Hepatocyte (in vitro differentiated cells): ENCODE results near the gene RPS27. TPM values are rescaled to one million over a fixed set of nuclear protein-coding genes. Genes with fewer than 3 reads are reported as not detected.

Experiments used
- DNase-seq: peaks from one replicate; pipeline ENCODE4 v3.0.0-alpha.2; 2016; ENCODE audit warnings: low spot score
- H2AFZ ChIP-seq: fragments of 200-600 bp; sonication (generic); 2 replicates; pipeline ENCODE4 v1.6.0; 2016; ENCODE audit warnings: antibody characterized with exemption, mild to moderate bottlenecking
- H3K27ac ChIP-seq: fragments of 200-600 bp; sonication (generic); 2 replicates; pipeline ENCODE4 v1.5.1; 2016; ENCODE audit warnings: mild to moderate bottlenecking
- H3K27me3 ChIP-seq: fragments of 200-600 bp; sonication (generic); 2 replicates; pipeline ENCODE4 v1.6.1; 2016
- H3K36me3 ChIP-seq: fragments of 200-600 bp; sonication (generic); replicated peaks from 2 replicates; pipeline ENCODE4 v1.5.1; 2016; ENCODE audit warnings: low read depth; ENCODE audit not compliant: insufficient read depth
- H3K4me1 ChIP-seq: fragments of 200-600 bp; sonication (generic); 2 replicates; pipeline ENCODE4 v1.5.1; 2016; ENCODE audit warnings: mild to moderate bottlenecking, moderate library complexity; ENCODE audit not compliant: insufficient read depth
- H3K4me2 ChIP-seq: fragments of 200-600 bp; sonication (generic); 2 replicates; pipeline ENCODE4 v1.6.0; 2016
- H3K4me3 ChIP-seq: fragments of 200-600 bp; sonication (generic); 2 replicates; pipeline ENCODE4 v1.5.1; 2016; ENCODE audit warnings: mild to moderate bottlenecking
- H3K79me2 ChIP-seq: fragments of 200-600 bp; sonication (generic); 2 replicates; pipeline ENCODE4 v1.6.0; 2017; ENCODE audit warnings: mild to moderate bottlenecking
- H3K9me2 ChIP-seq: fragments of 200-600 bp; sonication (generic); replicated peaks from 2 replicates; pipeline ENCODE4 v1.6.0; 2017; ENCODE audit warnings: mild to moderate bottlenecking; ENCODE audit not compliant: insufficient read depth
- H3K9me3 ChIP-seq: fragments of 200-600 bp; sonication (generic); 2 replicates; pipeline ENCODE4 v1.5.1; 2016; ENCODE audit warnings: low read depth, mild to moderate bottlenecking
- H4K20me1 ChIP-seq: fragments of 200-600 bp; sonication (generic); 2 replicates; pipeline ENCODE4 v1.6.0; 2016; ENCODE audit warnings: mild to moderate bottlenecking; ENCODE audit not compliant: insufficient read depth, poor library complexity, severe bottlenecking
- CTCF ChIP-seq: fragments of 200-600 bp; sonication (generic); IDR thresholded peaks from 2 replicates; pipeline ENCODE4 v1.5.1; 2016; ENCODE audit warnings: antibody characterized with exemption, mild to moderate bottlenecking; ENCODE audit not compliant: poor library complexity
- EZH2 ChIP-seq: fragments of 200-600 bp; sonication (generic); IDR thresholded peaks from 2 replicates; pipeline ENCODE4 v1.6.1; 2016; ENCODE audit warnings: antibody characterized with exemption, mild to moderate bottlenecking, borderline replicate concordance
- EZH2phosphoT487 ChIP-seq: fragments of 200-600 bp; sonication (generic); IDR thresholded peaks from one replicate; pipeline ENCODE4 v1.6.1; 2018; ENCODE audit warnings: antibody characterized with exemption, mild to moderate bottlenecking, low read depth, moderate library complexity; ENCODE audit not compliant: unreplicated experiment, severe bottlenecking
- WGBS: methylation state at CpG from one replicate; pipeline ENCODE4 v1.1.6; 2016; ENCODE audit warnings: low lambda C conversion rate; ENCODE audit errors: missing lambda C conversion rate; 5-methylcytosine and 5-hydroxymethylcytosine counted together
- polyA plus RNA-seq: library from polyadenylated mRNA; unstranded; fragments of >200 nt; fragmentation: Nextera tagmentation; extraction: Ambion mirVana; gene quantifications from 2 replicates; pipeline ENCODE4 v1.2.1, GENCODE V29; 2016
- total RNA-seq: library from RNA; depleted of rRNA; stranded (reverse); fragments of >200 nt; gene quantifications from 2 replicates; pipeline ENCODE4 v1.2.3, GENCODE V29; 2014

RPS27 gene
- total and polyA plus RNA-seq, 2 experiments from 2014 or later: 1,696 to 2,548 TPM

GRCh38 chr1:153944005-153944826 lies 46.3 kb upstream of the RPS27 start:
- Histone ChIP-seq H3K4me3 (no peak overlapping the region), H3K9me3 (no peaks in the 10 kb centered on the region), H3K79me2 (peaks cover 27% of the 10 kb centered on the region), H3K36me3 (no peaks in the 10 kb centered on the region), H3K9me2 (no peaks in the 10 kb centered on the region), H3K27me3 (no peaks in the 10 kb centered on the region), H3K27ac (no peak overlapping the region), H3K4me1 (peaks cover 7% of the 10 kb centered on the region), H2AFZ (no peak overlapping the region), H4K20me1 (peaks cover 3% of the 10 kb centered on the region), H3K4me2 (peak overlapping the region; percentile 92)
- no peak for DNase-seq
- WGBS: 94% methylated on average over 15 of the region's 15 CpGs
- TF ChIP-seq EZH2 (no peak), EZH2phosphoT487 (no peak), CTCF (no peak)

GRCh38 chr1:153944827-153945117 lies 45.8 kb upstream of the RPS27 start:
- Histone ChIP-seq H3K79me2 (peaks cover 27% of the 10 kb centered on the region), H3K4me1 (peaks cover 7% of the 10 kb centered on the region), H3K4me2 (peak overlapping the region; percentile 92), H2AFZ (no peak overlapping the region), H3K4me3 (no peak overlapping the region), H3K9me2 (no peaks in the 10 kb centered on the region), H3K36me3 (no peaks in the 10 kb centered on the region), H3K9me3 (no peaks in the 10 kb centered on the region), H3K27ac (peak overlapping the region; percentile 97), H3K27me3 (no peaks in the 10 kb centered on the region), H4K20me1 (peaks cover 3% of the 10 kb centered on the region)
- 90% methylated on average over 3 of the region's 3 CpGs for WGBS
- DNase-seq: no peak
- TF ChIP-seq EZH2phosphoT487: no peak

- DNase-seq: peak; percentile 39
- WGBS: 57% methylated on average over 12 of the region's 12 CpGs
- H3K9me3 ChIP-seq: no peaks in the 10 kb centered on the region
- H3K4me3 ChIP-seq: peak overlapping the region; percentile 98
- peaks cover 27% of the 10 kb centered on the region for H3K79me2 ChIP-seq
- H3K4me2 ChIP-seq: peak overlapping the region; percentile 92
- peak overlapping the region; percentile 94 for H2AFZ ChIP-seq
- H3K27me3 ChIP-seq: no peaks in the 10 kb centered on the region
- H3K9me2 ChIP-seq: no peaks in the 10 kb centered on the region
- H3K4me1 ChIP-seq: peaks cover 7% of the 10 kb centered on the region
- H3K27ac ChIP-seq: peak overlapping the region; percentile 97
- no peak for TF ChIP-seq CTCF
- no peak for TF ChIP-seq EZH2phosphoT487
- no peak for TF ChIP-seq EZH2
- H3K36me3 ChIP-seq: no peaks in the 10 kb centered on the region
- H4K20me1 ChIP-seq: peaks cover 3% of the 10 kb centered on the region
Observed at GRCh38 chr1:153945131-153945794, 45.3 kb upstream of the RPS27 start.
